GM18858 (cell line): ENCODE data around the gene HBG1.
"Not testable (repeated sequence)": the region's sequence is repeated elsewhere in the genome, so short reads cannot be mapped to it uniquely, and the experiment has no call there.

ENCODE experiments used
- ATAC-seq: cut with Tn5 transposase; IDR thresholded peaks from one replicate; pipeline ENCODE4 v1.9.1; 2021; ENCODE audit not compliant: unreplicated experiment

HBG1 gene

DNA sequence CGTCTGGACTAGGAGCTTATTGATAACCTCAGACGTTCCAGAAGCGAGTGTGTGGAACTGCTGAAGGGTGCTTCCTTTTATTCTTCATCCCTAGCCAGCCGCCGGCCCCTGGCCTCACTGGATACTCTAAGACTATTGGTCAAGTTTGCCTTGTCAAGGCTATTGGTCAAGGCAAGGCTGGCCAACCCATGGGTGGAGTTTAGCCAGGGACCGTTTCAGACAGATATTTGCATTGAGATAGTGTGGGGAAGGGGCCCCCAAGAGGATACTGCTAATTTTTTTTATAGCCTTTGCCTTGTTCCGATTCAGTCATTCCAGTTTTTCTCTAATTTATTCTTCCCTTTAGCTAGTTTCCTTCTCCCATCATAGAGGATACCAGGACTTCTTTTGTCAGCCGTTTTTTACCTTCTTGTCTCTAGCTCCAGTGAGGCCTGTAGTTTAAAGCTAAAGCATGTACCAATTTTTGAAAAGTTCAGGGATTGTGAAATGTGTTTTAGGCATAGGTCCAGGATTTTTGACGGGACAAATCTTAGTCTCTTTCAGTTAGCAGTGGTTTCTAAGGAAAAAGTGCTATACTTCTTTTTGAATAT lies at the start of gene HBG1:
HBG1 (minus strand) TSS at position 51 of the 590 bp plus-strand sequence. CDS start 53 bp downstream, outside the sequence.
- ATAC-seq, result not testable (repeated sequence)

DNA sequence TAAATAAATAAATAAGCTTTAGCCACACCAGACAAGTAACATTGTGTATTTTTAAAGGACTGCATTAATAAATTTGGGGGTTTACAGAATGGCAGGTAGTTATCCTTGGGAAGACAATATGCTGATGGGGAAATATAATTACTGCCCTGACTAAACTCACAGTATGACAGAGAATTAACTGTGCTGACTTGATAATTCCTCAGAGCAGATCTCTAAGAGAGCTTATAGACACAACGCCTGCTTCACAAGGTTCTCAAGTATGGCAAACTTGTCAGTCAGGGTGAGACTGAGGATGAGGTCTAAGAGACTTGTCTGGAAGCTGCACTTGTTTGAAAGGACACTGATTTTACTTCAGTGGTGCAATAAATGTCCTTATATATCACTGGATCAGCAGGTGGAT lies 48.8 kb upstream of the HBG1 start:
- no peak for ATAC-seq

DNA sequence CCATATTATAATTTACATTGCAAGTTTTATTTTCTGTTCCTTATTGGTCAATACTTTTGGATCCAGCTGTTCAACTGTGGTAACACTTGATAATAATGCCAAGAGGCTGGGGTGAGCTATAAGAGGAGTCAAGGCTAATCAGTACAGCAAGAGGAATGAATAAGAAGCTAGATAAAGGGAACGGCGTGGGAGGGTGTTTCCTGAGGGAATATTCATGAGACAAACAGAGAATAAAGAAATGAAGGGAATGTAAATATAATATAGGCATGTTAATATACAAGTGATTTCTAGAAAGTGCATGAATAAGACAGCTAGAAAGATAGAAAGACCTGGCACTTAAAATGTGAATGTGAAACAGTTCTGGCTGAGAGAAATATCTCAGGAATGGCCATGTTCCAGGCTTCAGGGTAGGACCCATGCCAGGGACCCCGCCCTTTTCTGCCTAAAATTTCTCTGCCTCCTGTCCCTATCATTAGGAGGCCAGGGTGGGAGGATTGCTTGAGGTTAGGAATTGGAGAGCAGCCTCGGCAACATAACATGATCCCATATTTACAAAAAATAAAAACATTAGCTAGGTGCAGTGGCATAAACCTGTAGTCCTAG lies 48.2 kb upstream of the HBG1 start:
- no peak for ATAC-seq

DNA sequence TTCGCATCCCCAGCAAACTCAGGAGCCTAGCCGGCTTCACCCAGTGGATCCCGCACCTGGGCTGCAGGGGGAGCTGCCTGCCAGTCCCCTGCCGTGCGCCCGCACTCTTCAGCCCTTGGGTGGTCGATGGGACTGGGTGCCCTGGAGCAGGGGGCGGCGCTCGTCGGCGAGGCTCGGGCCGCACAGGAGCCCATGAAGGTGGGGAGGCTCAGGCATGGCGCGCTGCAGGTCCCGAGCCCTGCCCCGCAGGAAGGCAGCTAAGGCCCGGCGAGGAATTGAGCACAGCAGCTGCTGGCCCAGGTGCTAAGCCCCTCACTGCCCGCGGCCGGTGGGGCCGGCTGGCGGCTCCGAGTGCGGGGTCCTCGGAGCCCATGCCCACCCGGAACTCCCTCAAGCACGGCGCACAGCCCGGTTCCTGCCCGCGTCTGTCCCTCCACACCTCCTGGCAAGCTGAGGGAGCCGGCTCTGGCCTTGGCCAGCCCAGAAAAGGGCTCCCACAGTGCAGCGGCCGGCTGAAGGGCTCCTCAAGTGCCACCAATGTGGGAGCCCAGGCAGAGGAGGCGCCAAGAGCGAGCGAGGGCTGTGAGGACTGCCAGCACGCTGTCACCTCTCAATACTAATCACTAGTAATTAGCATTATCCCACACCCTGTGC lies 44.8 kb upstream of the HBG1 start:
- not testable (repeated sequence) for ATAC-seq

DNA sequence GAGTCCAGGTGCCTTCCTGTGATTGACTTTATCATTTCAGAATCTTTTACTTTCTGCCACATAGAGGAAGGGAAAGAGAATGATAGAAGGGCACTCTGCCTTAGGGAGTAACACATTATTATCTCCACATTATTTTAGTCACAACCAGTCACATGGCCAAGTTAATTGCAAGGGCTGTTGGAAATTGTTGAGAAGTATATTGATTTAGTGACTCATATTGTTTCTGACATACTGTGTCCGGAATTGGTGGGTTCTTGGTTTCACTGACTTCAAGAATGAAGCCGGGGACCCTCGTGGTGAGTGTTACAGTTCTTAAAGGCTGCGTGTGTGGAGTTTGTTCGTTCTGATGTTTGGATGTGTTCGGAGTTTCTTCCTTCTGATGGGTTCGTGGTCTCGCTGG lies 43.4 kb upstream of the HBG1 start:
- ATAC-seq, result no peak

DNA sequence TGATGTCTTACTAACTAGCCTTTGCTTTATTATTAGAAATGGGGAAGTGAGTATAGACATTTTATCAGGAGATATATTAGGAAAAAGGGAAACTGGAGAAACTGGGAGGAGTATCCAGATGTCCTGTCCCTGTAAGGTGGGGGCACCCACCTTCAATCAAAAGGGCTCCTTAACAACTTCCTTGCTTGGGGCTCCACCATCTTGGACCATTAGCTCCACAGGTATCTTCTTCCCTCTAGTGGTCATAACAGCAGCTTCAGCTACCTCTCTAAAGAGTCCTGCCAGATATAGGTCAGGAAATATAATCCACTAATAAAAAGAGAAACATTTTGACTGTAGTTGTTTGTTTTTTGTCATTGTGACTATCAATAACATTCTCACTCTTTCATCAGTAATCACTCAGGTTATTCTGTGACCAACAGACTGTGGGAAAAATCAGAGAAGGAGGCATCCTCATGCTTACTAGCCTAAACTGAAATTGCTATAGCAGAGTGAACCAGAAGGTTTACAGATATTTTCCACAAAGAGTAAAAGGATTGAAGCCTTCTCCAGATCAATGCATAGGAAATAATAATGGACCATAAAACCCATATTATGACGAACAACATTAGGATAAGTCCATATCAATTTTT lies 41.7 kb upstream of the HBG1 start:
- peak; percentile 94 for ATAC-seq

DNA sequence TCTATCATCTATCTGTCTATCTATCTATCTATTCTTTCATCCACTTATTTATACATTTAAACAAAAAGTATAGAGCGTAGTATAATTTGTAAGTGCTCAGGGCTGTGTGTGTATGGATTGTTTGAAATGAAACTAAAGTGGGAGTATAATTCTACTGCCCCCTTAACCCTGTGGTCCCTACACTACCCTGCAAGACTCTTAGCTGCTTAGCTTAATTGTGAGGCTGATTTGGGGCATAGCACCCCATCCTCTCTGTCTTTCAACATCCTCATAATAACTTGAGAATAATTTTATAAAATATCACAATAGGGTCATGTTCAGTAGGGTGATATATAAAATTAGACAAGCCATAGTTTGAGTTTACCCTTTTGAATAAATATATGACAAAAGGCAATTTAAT lies 40.4 kb upstream of the HBG1 start:
- no peak for ATAC-seq

DNA sequence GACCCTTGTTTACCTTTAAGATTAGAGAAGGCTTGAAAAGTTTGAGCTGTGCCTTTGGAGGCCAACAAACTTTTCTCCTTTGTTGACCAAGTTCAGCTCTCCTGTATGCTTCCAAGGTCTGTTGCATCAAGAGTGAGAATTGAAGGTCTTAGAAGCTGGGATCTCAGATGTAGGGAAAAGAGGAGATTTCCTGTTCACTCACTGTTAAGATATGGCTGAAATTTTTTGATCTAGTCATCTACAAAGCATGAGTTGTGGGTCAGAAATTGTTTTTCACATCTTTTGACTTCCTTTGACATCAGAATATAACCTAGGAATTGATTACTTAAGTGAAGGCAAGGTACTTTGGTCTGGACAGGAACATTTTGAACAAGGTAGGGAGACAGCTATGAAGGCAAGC lies 40.0 kb upstream of the HBG1 start:
- ATAC-seq, result no peak

DNA sequence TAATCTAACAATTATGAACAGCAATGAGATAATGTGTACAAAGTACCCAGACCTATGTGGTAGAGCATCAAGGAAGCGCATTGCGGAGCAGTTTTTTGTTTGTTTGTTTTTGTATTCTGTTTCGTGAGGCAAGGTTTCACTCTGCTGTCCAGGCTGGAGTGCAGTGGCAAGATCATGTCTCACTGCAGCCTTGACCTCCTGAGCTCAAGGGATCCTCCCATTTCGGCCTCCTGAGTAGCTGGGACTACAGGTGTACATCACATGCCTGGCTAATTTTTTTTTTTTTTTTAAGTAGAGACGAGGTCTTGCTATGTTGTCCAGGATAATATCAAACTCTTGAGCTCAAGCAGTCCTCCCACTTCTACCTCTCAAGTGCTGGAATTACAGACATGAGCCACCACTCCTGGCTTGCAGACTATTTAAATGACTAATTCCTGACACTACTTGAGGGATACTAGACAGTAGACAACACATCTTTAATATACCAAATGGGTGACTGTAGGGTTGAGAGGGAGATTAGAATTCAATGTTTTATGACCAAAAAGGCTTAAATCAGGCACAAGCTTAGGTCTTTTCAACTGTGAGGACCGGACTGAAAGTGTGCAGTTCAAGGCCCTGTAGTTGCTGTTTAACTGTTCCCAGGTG lies 39.4 kb upstream of the HBG1 start:
- no peak for ATAC-seq

DNA sequence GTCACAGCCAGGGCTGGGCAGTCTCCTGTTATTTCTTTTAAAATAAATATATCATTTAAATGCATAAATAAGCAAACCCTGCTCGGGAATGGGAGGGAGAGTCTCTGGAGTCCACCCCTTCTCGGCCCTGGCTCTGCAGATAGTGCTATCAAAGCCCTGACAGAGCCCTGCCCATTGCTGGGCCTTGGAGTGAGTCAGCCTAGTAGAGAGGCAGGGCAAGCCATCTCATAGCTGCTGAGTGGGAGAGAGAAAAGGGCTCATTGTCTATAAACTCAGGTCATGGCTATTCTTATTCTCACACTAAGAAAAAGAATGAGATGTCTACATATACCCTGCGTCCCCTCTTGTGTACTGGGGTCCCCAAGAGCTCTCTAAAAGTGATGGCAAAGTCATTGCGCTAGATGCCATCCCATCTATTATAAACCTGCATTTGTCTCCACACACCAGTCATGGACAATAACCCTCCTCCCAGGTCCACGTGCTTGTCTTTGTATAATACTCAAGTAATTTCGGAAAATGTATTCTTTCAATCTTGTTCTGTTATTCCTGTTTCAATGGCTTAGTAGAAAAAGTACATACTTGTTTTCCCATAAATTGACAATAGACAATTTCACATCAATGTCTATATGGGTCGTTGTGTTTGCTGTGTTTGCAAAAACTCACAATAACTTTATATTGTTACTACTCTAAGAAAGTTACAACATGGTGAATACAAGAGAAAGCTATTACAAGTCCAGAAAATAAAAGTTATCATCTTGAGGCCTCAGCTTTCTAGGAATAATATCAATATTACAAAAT lies 38.6 kb upstream of the HBG1 start:
- no peak for ATAC-seq

DNA sequence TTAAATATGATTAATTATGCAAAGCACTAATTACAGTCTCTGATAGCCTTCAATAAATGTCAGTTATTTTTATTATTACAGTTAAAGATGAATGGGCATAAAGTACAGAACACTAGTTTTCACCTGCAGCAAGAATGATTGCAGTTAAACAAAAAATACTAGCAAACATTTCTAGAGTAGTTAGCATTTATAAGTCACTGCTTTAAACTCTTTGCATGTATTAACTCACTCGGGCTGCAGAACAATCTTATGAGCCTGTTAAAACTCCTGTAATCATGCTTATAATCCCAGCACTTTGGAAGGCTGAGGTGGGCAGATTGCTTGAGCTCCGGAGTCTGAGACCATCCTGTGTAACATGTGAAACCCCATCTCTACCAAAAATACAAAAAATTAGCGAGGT lies 37.2 kb upstream of the HBG1 start:
- ATAC-seq, result no peak

DNA sequence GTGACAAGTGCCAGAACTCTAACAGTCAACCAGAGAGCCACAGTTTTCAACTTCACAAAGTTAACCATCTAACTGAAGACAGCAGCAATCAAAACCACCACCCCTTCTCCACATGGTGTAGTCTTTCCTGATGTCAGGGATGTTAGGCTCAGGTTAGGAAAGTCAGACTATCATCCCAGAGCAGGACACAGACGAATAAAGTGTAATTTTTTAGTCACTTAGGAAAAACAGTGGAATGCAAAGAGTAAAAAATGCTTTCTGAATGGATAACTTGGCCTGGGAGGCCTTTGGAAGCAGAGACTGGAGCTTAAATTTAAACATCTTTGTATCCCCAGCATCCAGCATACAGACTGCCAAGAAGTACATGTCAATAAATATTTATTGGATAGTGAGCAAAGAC lies 36.7 kb upstream of the HBG1 start:
- no peak for ATAC-seq

DNA sequence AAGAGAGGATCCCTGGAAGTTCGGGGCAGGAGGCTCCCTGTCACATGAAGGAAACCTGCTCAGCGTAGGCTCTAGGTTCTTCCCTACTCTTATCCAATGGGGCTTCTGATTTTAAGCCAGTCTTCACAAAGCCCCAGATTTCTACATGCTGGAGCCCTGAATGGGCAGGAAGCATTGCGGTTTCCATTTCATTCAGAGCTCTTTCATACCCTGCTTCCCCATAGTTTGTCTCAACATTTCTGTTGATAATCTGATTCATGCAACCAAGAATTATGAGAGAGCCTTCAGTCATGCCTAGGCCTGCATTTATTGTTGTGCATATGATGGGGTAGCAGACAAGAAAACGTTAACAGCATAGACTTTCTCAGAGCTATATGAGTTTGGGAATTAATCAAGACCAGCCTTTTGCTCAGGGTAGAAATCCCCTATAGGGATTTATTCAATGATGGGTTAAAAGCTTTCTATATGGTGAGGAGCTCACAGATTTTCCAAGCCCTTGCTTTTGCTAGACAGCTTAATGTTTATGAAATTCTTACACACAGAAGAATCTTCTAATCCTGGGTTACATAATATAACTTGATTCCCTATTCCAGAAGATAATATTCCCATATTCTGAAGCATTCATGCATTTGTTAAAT lies 36.2 kb upstream of the HBG1 start:
- no peak for ATAC-seq

DNA sequence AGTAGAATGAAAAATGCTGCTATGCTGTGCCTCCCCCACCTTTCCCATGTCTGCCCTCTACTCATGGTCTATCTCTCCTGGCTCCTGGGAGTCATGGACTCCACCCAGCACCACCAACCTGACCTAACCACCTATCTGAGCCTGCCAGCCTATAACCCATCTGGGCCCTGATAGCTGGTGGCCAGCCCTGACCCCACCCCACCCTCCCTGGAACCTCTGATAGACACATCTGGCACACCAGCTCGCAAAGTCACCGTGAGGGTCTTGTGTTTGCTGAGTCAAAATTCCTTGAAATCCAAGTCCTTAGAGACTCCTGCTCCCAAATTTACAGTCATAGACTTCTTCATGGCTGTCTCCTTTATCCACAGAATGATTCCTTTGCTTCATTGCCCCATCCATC lies 35.0 kb upstream of the HBG1 start:
- ATAC-seq, result no peak

DNA sequence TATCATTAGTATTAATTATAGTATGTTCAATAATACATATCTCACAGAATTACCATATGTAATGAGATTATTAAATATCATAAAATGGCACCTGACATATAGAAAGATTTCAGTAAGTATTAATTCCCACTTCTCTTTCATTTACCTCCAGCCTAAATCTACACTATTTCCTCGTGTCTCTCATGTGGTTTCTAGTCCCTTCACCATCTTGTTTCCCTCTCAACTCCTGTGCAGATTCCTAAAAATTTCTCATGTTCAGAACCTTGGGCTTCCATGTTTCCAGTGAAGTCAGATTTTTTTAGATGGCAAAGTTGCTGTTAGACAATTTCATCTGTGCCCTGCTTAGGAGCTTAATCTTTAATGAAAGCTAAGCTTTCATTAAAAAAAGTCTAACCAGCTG lies 34.2 kb upstream of the HBG1 start:
- no peak for ATAC-seq

DNA sequence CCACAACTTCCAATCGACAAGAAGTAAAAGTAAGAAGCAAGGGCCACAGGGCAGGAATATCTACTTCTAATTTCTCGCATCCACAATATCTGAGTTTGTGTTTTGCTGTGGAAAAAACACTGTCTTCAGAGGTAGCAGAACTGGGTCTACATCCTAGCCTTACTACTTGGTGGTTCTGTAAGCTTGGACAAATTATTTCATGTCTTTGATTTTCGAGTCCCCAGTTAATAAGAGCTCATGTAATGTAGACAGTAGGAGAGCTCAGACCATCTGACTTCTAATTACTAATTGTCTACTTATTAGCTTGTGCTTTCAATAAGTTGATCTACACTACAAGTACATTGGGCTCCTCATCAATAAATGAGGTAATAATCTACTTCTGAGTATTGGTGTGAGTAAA lies 33.4 kb upstream of the HBG1 start:
- no peak for ATAC-seq

DNA sequence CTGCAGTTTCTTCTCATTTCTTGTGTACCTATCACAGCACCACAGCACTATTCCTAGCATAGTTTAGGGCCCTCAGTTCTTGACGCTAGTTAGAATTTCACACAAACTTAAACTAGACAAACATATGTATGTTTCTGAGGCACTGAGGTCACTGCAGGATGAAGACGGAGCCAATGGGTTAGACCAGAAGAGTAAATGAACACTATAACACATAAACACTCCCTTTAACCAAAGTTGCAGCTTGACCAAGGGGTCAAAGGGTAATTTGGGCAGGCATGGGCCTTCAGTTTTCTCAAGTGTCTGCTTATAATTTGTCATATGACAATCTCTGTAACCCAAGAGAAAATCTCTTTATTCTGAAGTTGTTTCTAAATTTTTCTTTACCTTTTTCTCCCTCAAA lies 33.0 kb upstream of the HBG1 start:
- no peak for ATAC-seq

DNA sequence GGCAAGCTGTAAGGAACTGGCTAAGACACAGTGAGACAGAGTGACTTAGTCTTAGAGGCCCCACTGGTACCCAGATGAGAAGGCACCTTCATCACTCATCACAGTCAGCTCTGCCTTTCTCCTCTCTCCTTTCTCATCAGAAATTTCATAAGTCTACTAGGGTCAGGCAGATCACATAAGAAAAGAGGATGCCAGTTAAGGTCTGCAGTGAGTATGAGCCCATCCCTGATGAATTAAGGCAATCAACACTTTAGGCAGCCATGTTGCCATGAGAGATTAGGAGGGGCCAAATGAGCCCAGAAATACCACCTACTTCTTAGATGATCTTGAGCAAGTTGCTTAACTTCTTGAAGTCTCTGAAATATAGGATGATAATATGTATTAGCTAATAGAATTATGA lies 31.9 kb upstream of the HBG1 start:
- ATAC-seq, result no peak

DNA sequence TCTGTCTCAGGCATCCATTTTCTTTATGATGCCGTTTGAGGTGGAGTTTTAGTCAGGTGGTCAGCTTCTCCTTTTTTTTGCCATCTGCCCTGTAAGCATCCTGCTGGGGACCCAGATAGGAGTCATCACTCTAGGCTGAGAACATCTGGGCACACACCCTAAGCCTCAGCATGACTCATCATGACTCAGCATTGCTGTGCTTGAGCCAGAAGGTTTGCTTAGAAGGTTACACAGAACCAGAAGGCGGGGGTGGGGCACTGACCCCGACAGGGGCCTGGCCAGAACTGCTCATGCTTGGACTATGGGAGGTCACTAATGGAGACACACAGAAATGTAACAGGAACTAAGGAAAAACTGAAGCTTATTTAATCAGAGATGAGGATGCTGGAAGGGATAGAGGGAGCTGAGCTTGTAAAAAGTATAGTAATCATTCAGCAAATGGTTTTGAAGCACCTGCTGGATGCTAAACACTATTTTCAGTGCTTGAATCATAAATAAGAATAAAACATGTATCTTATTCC lies 31.0 kb upstream of the HBG1 start:
- peak; percentile 87 for ATAC-seq

DNA sequence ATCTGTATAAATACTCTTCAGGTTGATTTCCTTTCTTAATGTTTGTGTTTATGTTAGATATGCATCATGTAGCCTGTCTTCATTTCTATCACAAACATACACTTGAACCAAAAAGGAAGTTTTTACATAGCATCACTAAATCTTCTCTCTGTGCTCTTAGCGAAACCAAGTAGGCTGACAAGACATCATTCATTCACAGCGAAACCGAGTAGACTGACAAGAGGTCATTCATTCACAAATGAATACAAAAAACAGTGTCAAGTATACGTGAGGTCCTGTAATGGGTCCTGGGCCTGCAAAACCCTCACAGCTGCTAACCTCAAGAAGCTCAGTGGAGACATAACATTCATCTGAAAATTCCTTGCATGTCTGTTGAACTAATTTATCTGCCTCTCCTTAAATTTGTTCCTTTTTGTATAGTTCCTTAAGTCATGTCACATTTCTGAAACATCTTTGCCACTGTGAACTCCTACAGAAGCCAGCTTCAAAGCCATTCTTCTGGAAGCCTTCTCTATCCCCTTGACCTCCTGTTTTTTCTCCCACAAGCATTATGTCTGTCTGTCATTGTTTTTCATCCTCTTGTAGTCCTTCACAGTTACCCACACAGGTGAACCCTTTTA lies 29.9 kb upstream of the HBG1 start:
- no peak for ATAC-seq
